Body of pancreas (tissue), 4 donors: ENCODE data around the gene TMEM164.

Experiments used
- POLR2A ChIP-seq, 3 donors: fragments of 450-650 bp; IDR thresholded peaks; one replicate each; pipeline ENCODE4 v1.6.1; 2016; ENCODE audit warnings: antibody characterized with exemption in 3 of 3, mild to moderate bottlenecking in 2 of 3
- TF ChIP-seq, protein P1 (sequence below), 7 experiments: fragments of 450-650 bp in 4 of 7; fragments of 200-600 bp in 3 of 7; sonication (generic) in 3 of 7; IDR thresholded peaks; one replicate each; pipeline ENCODE4 v1.5.1; 2016 to 2019; ENCODE audit warnings: antibody characterized with exemption in 7 of 7

DNA sequence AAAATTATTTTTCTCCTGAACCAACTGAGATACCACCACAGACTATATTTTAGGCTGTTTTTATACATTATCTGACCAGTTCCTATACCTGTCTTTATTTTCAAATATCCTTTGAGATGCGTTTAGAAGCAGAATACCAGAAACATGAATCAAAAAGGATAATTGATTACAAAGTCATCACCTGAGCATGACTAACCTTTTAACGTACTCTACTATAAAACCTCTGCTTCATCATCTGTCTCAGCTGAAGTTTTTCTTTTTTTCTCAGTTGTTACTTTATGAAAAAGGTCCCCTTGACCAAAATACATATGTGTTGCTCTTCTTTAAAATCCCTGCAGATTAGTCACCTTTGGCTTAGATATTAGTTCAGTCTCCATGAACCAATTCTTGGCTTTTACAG lies 205.2 kb downstream of the TMEM164 start:
- TF ChIP-seq, protein P1, sequence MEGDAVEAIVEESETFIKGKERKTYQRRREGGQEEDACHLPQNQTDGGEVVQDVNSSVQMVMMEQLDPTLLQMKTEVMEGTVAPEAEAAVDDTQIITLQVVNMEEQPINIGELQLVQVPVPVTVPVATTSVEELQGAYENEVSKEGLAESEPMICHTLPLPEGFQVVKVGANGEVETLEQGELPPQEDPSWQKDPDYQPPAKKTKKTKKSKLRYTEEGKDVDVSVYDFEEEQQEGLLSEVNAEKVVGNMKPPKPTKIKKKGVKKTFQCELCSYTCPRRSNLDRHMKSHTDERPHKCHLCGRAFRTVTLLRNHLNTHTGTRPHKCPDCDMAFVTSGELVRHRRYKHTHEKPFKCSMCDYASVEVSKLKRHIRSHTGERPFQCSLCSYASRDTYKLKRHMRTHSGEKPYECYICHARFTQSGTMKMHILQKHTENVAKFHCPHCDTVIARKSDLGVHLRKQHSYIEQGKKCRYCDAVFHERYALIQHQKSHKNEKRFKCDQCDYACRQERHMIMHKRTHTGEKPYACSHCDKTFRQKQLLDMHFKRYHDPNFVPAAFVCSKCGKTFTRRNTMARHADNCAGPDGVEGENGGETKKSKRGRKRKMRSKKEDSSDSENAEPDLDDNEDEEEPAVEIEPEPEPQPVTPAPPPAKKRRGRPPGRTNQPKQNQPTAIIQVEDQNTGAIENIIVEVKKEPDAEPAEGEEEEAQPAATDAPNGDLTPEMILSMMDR (IDR thresholded peaks at IDR 0.05): no peak
- no peak for TF ChIP-seq POLR2A (IDR thresholded peaks at IDR 0.05)
